ES-I3 (cell line): ENCODE results near the gene UBR3.

ENCODE experiments used
- H3K36me3 ChIP-seq: 2 replicates; pipeline ENCODE4 v1.6.1; 2013; ENCODE audit warnings: mild to moderate bottlenecking, low read length, control low read depth, moderate library complexity; ENCODE audit not compliant: insufficient read depth
- H3K4me1 ChIP-seq: 2 replicates; pipeline ENCODE4 v1.6.1; 2013; ENCODE audit warnings: mild to moderate bottlenecking, control low read depth, low read length; ENCODE audit not compliant: insufficient read depth
- H3K9ac ChIP-seq: 2 replicates; pipeline ENCODE4 v1.6.1; 2013; ENCODE audit warnings: low read depth, mild to moderate bottlenecking, low read length, moderate library complexity
- H3K9me3 ChIP-seq: 2 replicates; pipeline ENCODE4 v1.6.1; 2013; ENCODE audit warnings: mild to moderate bottlenecking, low read length, moderate library complexity; ENCODE audit not compliant: control insufficient read depth, insufficient read depth

Gene UBR3, protein sequence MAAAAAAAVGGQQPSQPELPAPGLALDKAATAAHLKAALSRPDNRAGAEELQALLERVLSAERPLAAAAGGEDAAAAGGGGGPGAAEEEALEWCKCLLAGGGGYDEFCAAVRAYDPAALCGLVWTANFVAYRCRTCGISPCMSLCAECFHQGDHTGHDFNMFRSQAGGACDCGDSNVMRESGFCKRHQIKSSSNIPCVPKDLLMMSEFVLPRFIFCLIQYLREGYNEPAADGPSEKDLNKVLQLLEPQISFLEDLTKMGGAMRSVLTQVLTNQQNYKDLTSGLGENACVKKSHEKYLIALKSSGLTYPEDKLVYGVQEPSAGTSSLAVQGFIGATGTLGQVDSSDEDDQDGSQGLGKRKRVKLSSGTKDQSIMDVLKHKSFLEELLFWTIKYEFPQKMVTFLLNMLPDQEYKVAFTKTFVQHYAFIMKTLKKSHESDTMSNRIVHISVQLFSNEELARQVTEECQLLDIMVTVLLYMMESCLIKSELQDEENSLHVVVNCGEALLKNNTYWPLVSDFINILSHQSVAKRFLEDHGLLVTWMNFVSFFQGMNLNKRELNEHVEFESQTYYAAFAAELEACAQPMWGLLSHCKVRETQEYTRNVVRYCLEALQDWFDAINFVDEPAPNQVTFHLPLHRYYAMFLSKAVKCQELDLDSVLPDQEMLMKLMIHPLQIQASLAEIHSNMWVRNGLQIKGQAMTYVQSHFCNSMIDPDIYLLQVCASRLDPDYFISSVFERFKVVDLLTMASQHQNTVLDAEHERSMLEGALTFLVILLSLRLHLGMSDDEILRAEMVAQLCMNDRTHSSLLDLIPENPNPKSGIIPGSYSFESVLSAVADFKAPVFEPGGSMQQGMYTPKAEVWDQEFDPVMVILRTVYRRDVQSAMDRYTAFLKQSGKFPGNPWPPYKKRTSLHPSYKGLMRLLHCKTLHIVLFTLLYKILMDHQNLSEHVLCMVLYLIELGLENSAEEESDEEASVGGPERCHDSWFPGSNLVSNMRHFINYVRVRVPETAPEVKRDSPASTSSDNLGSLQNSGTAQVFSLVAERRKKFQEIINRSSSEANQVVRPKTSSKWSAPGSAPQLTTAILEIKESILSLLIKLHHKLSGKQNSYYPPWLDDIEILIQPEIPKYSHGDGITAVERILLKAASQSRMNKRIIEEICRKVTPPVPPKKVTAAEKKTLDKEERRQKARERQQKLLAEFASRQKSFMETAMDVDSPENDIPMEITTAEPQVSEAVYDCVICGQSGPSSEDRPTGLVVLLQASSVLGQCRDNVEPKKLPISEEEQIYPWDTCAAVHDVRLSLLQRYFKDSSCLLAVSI (N-terminal part only)

DNA sequence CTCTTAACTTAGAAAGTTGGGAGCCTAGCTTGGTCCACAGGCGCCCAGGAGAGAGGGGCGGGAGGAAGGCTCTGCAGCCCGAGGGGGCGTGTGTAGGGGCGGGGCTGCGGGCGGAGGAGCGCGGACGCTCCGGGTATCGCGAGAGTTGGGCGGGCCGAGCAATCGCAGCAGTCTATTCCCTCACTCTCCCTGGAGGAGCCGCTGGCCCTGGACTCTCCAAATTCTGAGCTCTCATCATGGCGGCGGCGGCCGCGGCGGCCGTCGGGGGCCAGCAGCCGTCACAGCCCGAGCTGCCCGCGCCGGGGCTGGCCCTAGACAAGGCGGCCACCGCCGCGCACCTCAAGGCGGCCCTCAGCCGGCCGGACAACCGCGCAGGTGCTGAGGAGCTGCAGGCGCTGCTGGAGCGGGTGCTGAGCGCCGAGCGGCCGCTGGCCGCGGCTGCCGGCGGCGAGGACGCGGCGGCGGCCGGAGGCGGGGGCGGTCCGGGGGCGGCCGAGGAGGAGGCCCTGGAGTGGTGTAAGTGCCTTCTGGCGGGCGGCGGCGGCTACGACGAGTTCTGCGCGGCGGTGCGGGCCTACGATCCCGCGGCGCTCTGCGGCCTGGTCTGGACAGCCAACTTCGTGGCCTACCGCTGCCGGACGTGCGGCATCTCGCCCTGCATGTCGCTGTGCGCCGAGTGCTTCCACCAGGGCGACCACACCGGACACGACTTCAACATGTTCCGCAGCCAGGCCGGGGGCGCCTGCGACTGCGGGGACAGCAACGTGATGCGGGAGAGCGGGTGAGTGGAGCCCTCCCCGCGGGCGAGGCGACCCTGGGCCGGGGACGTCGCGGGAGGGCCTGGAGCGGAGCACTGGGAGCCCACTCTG lies at the start of gene UBR3:
UBR3 (plus strand) TSS at position 183 of the 869 bp plus-strand sequence; CDS start at position 237, 54 bp downstream.
- H3K36me3 ChIP-seq, result no peaks in the 10 kb centered on the region
- no peaks in the 10 kb centered on the region for H3K9me3 ChIP-seq
- H3K9ac ChIP-seq, result peak within 1 kb of the TSS; percentile 81
- peaks cover 6% of the 10 kb centered on the region; the same call in 1 of the 2 replicates for H3K4me1 ChIP-seq

DNA sequence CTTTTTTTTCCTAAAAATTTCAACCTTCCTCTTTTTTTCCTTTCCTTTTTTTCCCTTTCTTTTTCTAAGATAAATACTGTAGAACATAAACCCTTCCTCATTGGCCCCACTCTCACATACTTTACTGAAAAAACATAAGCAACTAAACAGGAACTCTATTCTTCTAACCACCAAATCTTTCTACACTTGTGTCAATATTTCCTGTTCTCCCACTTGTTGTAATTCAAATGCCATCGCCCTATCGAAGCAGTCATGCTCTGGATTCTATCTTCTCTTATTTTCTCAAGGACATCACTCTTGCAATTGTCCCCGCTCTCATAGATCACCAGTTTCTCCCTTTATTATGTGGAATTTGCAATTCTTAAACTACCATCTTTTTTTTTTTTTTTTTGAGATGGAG lies 48.8 kb upstream of the UBR3 start:
- H3K4me1 ChIP-seq, result no peaks in the 10 kb centered on the region
- no peaks in the 10 kb centered on the region for H3K9me3 ChIP-seq
- no peaks in the 10 kb centered on the region for H3K36me3 ChIP-seq
- H3K9ac ChIP-seq, result no peak overlapping the region

DNA sequence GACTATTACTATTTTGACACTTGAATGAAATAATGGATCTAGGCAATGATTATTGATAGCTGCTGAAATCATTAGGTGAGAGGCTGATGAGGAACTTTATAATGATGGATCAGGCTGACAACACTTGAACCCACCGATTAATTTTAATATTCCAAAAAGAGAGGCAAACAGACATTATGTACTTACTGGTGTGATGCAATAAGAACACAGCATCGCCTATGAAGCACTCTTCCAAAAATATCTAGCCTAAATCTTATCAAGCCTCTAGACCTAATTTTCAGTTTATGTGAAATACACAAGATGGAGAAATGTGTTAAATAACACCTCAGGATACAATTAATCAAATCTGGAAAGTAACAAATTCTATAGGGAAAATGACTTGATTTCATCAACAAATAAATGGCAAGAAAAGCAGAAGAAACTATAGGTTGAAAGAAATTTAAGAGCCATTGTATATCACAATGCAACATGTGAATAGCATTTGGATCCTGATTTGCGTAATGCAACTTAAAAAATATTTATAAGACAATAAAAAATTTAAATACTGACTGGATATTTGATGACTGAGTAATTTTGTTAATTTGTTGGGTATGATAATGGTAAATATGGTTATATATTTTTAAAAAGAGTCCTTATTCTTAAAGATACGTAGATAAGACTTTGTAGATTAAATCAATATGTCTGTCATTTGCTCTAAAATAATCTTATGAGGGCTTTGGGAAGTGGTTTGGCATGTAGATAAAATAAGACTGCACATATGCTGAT lies 45.8 kb upstream of the UBR3 start:
- Histone ChIP-seq H3K9ac (no peak overlapping the region), H3K4me1 (no peaks in the 10 kb centered on the region), H3K36me3 (no peaks in the 10 kb centered on the region), H3K9me3 (no peaks in the 10 kb centered on the region)

DNA sequence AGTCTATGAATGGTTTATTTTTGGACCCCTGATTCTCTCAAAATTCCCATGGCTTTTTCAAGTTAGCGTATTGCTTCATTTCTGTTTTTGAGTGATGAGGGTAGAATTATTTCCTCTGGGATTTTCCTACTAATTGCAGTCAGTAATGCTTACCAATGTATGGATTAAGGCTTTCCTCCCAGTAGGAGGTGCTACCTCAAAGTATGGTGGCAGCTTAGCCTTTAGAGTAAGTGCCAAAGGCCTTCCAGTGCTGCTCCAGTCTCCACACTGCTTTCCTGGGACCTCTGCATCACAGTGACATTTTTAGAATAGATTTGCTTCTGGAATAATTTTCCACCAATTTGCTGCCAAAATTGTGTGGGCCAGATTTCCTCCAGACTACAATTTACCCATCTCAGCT lies 44.7 kb upstream of the UBR3 start:
- H3K9ac ChIP-seq, result no peak overlapping the region
- no peaks in the 10 kb centered on the region for H3K36me3 ChIP-seq
- no peaks in the 10 kb centered on the region for H3K9me3 ChIP-seq
- no peaks in the 10 kb centered on the region for H3K4me1 ChIP-seq

DNA sequence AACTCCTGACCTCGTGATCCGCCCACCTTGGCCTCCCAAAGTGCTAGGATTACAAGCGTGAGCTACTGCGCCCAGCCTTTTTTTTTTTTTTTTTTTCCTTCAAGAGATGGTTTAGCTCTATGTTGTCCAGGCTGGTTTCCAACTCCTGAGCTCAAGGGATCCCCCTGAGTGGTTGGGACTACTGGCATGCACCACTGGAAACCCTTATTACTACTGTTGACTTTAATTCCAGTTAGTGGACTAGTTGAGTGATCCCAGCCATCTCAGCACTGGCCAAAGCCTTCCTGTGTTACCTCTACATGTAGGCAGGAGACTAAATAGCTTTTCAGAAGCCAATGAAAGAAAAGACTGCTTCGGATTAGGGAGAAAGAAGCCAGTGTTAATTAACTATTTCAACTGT lies 36.7 kb upstream of the UBR3 start:
- Histone ChIP-seq H3K36me3 (no peaks in the 10 kb centered on the region), H3K9ac (no peak overlapping the region), H3K9me3 (no peaks in the 10 kb centered on the region), H3K4me1 (peaks cover 6% of the 10 kb centered on the region; the same call in 1 of the 2 replicates)

DNA sequence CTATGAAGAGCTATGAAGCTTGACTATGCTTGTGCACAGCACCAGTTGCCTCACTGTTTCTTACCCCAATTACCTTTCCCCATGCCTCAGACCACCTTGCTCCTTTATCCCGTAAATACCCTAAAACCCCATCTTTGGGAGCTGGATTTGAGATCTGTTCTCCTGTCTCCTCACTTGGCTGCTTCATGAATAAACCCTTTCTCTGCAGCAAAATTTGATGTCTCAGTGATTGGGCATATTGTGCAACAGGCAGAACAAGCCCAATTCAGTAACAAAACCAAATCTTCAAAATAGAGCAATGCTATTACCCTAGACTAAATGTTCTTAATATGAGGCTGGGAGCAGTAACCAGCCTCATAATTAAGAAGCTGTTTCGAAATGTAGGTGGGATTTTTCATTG lies 32.1 kb upstream of the UBR3 start:
- Histone ChIP-seq H3K9ac (no peak overlapping the region), H3K4me1 (no peaks in the 10 kb centered on the region), H3K36me3 (no peaks in the 10 kb centered on the region), H3K9me3 (no peaks in the 10 kb centered on the region)

DNA sequence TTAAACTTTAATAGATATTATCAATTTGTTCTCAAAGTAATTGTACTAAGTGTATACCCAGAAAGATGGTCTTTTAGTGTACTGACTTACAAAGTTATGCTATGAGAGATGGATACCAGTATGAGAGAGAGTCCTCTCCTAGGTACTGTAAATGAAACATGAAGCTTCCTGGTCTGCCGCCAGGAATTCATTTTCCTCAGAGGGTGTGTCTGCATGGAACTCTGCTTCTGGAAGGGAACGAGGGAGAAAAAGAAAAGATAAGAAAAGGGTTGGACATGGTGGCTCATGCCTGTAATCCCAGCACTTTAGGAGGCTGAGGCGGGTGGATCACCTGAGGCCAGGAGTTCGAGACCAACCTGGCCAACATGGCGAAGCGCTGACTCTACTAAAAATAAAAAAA lies 30.8 kb upstream of the UBR3 start:
- no peaks in the 10 kb centered on the region for H3K9me3 ChIP-seq
- no peaks in the 10 kb centered on the region for H3K4me1 ChIP-seq
- H3K36me3 ChIP-seq, result no peaks in the 10 kb centered on the region
- no peak overlapping the region for H3K9ac ChIP-seq

DNA sequence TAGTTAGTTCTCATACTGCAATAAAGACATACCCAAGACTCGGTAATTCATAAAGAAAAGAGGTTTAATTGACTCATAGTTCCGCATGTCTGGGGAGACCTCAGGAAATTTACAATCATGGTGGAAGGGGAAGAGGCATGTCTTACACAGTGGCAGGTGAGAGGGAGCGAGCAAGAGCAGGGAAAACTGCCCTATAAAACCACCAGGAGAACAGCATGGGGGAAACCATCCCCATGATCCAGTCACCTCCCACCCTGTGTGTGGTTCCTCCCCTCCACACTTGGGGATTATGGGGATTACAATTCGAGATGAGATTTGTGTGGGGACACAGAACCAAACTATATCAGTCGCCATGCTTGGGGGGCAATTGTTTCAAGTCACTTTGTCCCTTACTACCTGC lies 29.7 kb upstream of the UBR3 start:
- Histone ChIP-seq H3K36me3 (0 out of 2 replicates have a peak, but pooled peaks cover 4% of the 10 kb centered on the region), H3K9ac (no peak overlapping the region), H3K4me1 (no peaks in the 10 kb centered on the region), H3K9me3 (no peaks in the 10 kb centered on the region)

DNA sequence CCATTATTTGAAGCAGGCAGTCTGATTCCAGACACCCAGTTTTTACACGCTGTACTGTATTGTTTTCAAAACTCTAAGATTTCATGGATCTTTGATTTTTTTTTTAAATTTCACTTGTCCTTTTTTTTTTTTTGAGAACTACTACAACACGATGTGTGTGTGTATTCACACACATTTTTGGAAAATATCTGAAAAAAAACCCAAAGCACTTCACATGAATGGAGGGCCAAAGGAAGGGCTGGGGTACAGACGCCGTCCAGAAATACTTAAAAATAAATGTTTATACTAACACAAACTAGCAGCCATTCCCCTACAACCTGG lies 28.9 kb upstream of the UBR3 start:
- peak overlapping the region; percentile 98; the same call in 1 of the 2 replicates for H3K9ac ChIP-seq
- H3K36me3 ChIP-seq, result 0 out of 2 replicates have a peak, but pooled peaks cover 4% of the 10 kb centered on the region
- no peaks in the 10 kb centered on the region for H3K4me1 ChIP-seq
- H3K9me3 ChIP-seq, result no peaks in the 10 kb centered on the region

DNA sequence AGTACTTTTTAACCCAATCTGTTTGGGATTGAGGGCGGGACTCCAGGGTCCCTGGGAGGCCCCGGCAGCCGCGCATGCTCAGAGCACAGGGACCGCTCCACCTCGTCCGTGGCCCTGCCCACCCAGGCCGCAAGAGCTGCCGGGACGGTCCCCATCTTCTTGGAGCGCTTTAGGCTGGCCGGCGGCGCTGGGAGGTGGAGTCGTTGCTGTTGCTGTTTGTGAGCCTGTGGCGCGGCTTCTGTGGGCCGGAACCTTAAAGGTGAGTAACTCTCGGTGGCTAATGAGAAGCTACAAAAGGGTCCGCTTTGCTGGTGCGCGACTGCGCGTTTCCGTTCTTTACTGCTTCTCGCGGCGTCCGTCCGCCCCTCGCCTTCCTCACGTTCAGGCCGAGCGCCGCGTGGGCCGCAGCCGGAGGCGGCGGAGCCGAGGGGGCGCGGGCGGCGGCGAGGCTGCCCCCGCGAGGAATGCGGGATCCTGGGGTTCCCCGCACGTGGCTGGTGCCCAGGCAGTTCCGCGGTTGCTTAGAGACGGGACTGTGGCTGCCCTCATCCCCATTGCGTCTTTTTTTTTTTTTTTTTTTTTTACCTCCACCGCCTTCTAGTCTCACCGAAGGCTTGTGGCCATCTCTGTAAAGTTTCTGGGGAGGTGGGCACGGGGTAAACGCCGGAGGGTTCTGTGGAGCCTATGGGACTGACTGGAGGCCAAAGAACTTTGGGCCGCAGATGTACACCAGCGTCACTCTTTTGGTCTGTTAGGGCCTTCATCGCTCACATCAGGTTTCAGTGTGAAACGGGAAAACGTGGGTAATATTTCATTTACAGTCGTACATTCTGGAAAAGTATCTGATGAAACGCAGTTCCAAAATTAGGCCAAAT lies 28.3 kb upstream of the UBR3 start, which contains the start of gene SSB:
SSB (plus strand) TSS at position 154 of the 875 bp plus-strand sequence. CDS start 2,090 bp downstream, outside the sequence.
- peak within 1 kb of the TSS; percentile 98 for H3K9ac ChIP-seq
- H3K4me1 ChIP-seq, result no peaks in the 10 kb centered on the region
- no peaks in the 10 kb centered on the region for H3K9me3 ChIP-seq
- 0 out of 2 replicates have a peak, but pooled peaks cover 4% of the 10 kb centered on the region for H3K36me3 ChIP-seq

DNA sequence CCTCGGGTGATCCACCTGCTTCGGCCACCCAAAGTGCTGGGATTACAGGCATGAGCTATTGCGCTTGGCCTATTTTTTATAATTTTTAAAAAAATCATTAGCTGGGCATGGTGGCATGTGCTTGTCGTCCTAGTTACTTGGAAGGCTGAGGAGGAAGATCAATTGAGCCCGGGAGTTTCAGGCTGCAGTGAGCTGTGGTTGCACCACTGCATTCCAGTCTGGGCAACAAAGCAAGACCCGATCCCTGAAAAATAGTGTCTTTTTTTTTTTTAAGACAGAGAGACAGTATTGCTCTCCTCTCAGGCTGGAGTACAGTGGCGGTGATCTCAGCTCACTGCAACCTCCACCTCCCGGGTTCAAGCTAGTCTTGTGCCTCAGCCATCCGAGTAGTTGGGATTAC lies 23.8 kb upstream of the UBR3 start:
- no peak overlapping the region for H3K9ac ChIP-seq
- H3K4me1 ChIP-seq, result no peaks in the 10 kb centered on the region
- no peaks in the 10 kb centered on the region for H3K9me3 ChIP-seq
- peaks cover 10% of the 10 kb centered on the region; the same call in 1 of the 2 replicates for H3K36me3 ChIP-seq

DNA sequence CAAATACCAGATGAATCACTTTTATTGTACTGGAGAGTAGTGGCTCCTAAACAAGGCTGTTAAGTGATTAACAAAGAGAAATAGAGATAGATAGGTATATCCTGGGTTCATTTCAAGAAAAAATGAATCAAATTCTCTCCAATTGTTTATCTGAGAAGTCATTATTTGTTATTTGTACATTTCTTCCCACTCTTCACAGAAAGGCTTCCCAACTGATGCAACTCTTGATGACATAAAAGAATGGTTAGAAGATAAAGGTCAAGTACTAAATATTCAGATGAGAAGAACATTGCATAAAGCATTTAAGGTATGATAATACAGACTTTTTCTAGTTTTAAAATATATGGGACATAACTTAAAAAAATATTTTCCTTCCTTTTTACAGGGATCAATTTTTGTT lies 20.7 kb upstream of the UBR3 start:
- 0 out of 2 replicates have a peak, but pooled peaks cover 5% of the 10 kb centered on the region for H3K4me1 ChIP-seq
- peaks cover 17% of the 10 kb centered on the region; the same call in 1 of the 2 replicates for H3K36me3 ChIP-seq
- H3K9ac ChIP-seq, result no peak overlapping the region
- H3K9me3 ChIP-seq, result no peaks in the 10 kb centered on the region
